Caco-2 (cell line): Measurements from ENCODE around the gene QPRT. TPM values are rescaled to one million over a fixed set of nuclear protein-coding genes. Genes with fewer than 3 reads are reported as not detected.

Experiments
- BruUV-seq: library from RNA; stranded (reverse); fragments of 400-500 nt; replicated peaks from 2 replicates; lab custom pipeline; 2021; lab: Mats Ljungman, UMichigan
- CTCF ChIA-PET: fragments of 300-600 bp; sonication (Branson Sonifier 250); formaldehyde crosslinking; loops from one replicate; lab custom pipeline; 2022; ENCODE audit warnings: antibody characterized with exemption; lab: Charles Lee
- POLR2A ChIA-PET: fragments of 300-600 bp; sonication (Branson Sonifier 250); formaldehyde crosslinking; loops from one replicate; lab custom pipeline; 2022; ENCODE audit warnings: antibody characterized with exemption; lab: Charles Lee
- DNase-seq, 2 experiments: peaks; one replicate each; pipeline versions ENCODE4 v3.0.0 to v3.0.0-alpha.2; 2020 to 2022
- H3K27me3 ChIP-seq: replicated peaks from 2 replicates; pipeline ENCODE4 v1.6.0; 2011; ENCODE audit warnings: low read length; ENCODE audit not compliant: control insufficient read depth, insufficient read depth
- H3K36me3 ChIP-seq: 2 replicates; pipeline ENCODE4 v1.5.1; 2011; ENCODE audit warnings: low read length; ENCODE audit not compliant: control insufficient read depth, insufficient read depth
- H3K4me1 ChIP-seq: fragments of 250-450 bp; sonication (Bioruptor Pico); 2 replicates; pipeline ENCODE4 v1.5.1; 2020; ENCODE audit warnings: mild to moderate bottlenecking
- H3K4me3 ChIP-seq: 2 replicates; pipeline ENCODE4 v1.5.1; 2011; ENCODE audit warnings: low read depth, mild to moderate bottlenecking, control low read depth, low read length
- H3K9me3 ChIP-seq: fragments of 250-450 bp; sonication (Bioruptor Pico); 2 replicates; pipeline ENCODE4 v1.5.1; 2020; ENCODE audit warnings: mild to moderate bottlenecking, moderate library complexity
- H3K27ac Mint-ChIP-seq: one replicate; pipeline ENCODE4 v1.8.0; 2022; ENCODE audit warnings: mixed read lengths; ENCODE audit not compliant: unreplicated experiment
- H3K27me3 Mint-ChIP-seq: one replicate; pipeline ENCODE4 v1.8.0; 2022; ENCODE audit warnings: mixed read lengths; ENCODE audit not compliant: insufficient read depth, unreplicated experiment
- H3K36me3 Mint-ChIP-seq: one replicate; pipeline ENCODE4 v1.8.0; 2022; ENCODE audit warnings: mild to moderate bottlenecking, mixed read lengths; ENCODE audit not compliant: insufficient read depth, unreplicated experiment
- H3K4me1 Mint-ChIP-seq: one replicate; pipeline ENCODE4 v1.8.0; 2022; ENCODE audit warnings: low read depth, mixed read lengths; ENCODE audit not compliant: unreplicated experiment
- H3K4me3 Mint-ChIP-seq: one replicate; pipeline ENCODE4 v1.8.0; 2022; ENCODE audit warnings: mild to moderate bottlenecking, moderate library complexity, mixed read lengths; ENCODE audit not compliant: unreplicated experiment
- H3K9me3 Mint-ChIP-seq: one replicate; pipeline ENCODE4 v1.8.0; 2022; ENCODE audit warnings: mixed read lengths; ENCODE audit not compliant: unreplicated experiment
- CTCF ChIP-seq, 2 experiments: fragments of 200-600 bp in 1 of 2; IDR thresholded peaks; 1 replicate in 1 of 2; 2 replicates in 1 of 2; pipeline versions ENCODE4 v1.5.1 to v1.8.0; 2011 to 2022; ENCODE audit warnings: antibody characterized with exemption in 1 of 2, control low read depth in 1 of 2, inconsistent platforms in 1 of 2, low read depth in 1 of 2, low read length in 1 of 2, mild to moderate bottlenecking in 1 of 2, moderate library complexity in 1 of 2; ENCODE audit not compliant: insufficient read depth in 1 of 2, severe bottlenecking in 1 of 2, unreplicated experiment in 1 of 2
- intact Hi-C: fragments of 100-400 bp; cut with micrococcal nuclease; formaldehyde crosslinking; loops from one replicate; pipeline ENCODE4 v1.10.0; 2022; ENCODE audit not compliant: unreplicated experiment
- total RNA-seq: library from RNA; stranded (reverse); gene quantifications from 2 replicates; pipeline ENCODE4 v1.2.3, GENCODE V29; 2022

Gene QPRT
- total RNA-seq, 1 experiment from 2014 or later, result 178 TPM

GRCh38 chr16:29644973-29645693 is 33.8 kb upstream of the QPRT start:
- Histone ChIP-seq H3K4me3 (no peak overlapping the region), H3K27me3 (no peaks in the 10 kb centered on the region), H3K36me3 (no peaks in the 10 kb centered on the region), H3K4me1 (peaks cover 8% of the 10 kb centered on the region; the same call in 1 of the 2 replicates), H3K9me3 (no peaks in the 10 kb centered on the region)
- Mint-ChIP-seq H3K27ac (no peak overlapping the region), H3K4me3 (no peak overlapping the region), H3K9me3 (no peaks in the 10 kb centered on the region), H3K27me3 (no peaks in the 10 kb centered on the region), H3K4me1 (peaks cover 7% of the 10 kb centered on the region), H3K36me3 (no peaks in the 10 kb centered on the region)
- DNase-seq, result no peak
- ChIA-PET CTCF (no interaction called here), POLR2A (no interaction called here)
- TF ChIP-seq CTCF (IDR thresholded peaks at IDR 0.05; ENCODE audit: insufficient read depth in 1 of 2, low read depth in 1 of 2, low read length in 1 of 2, severe bottlenecking in 1 of 2, unreplicated experiment in 1 of 2), result no peak
- intact Hi-C loops, result loop anchor here (2.0 kb wide), 1 partner anchor 32 kb away; no protein-coding TSS in a partner anchor
- no TSS peak for BruUV-seq

- Mint-ChIP-seq H3K4me3 (no peak overlapping the region), H3K4me1 (peaks cover 7% of the 10 kb centered on the region), H3K9me3 (no peaks in the 10 kb centered on the region), H3K27ac (no peak overlapping the region), H3K36me3 (no peaks in the 10 kb centered on the region), H3K27me3 (no peaks in the 10 kb centered on the region)
- peaks cover 8% of the 10 kb centered on the region; the same call in 1 of the 2 replicates for H3K4me1 ChIP-seq
- TF ChIP-seq CTCF (IDR thresholded peaks at IDR 0.05; ENCODE audit: insufficient read depth in 1 of 2, low read depth in 1 of 2, low read length in 1 of 2, severe bottlenecking in 1 of 2, unreplicated experiment in 1 of 2), result no peak
- H3K36me3 ChIP-seq, result no peaks in the 10 kb centered on the region
- no peaks in the 10 kb centered on the region for H3K9me3 ChIP-seq
- ChIA-PET CTCF (no interaction called here), POLR2A (no interaction called here)
- no peak overlapping the region for H3K4me3 ChIP-seq
- DNase-seq, result peak; percentile 62 to 72
- intact Hi-C loops, result loop anchor here (2.0 kb wide), 1 partner anchor 31 kb away; no protein-coding TSS in a partner anchor
- H3K27me3 ChIP-seq, result no peaks in the 10 kb centered on the region
- no TSS peak for BruUV-seq
These were observed 33.2 kb upstream of the QPRT start for GRCh38 chr16:29645694-29646187.

- POLR2A ChIA-PET, result interaction anchor here (1.2 kb wide), 1 partner anchor 29 kb away, joined by 8 read pairs; no protein-coding TSS in a partner anchor
These were observed 32.0 kb upstream of the QPRT start for GRCh38 chr16:29646947-29647346.

More at GRCh38 chr16:29646947-29647346, 32.0 kb upstream of the QPRT start:
- no peak overlapping the region for H3K4me3 ChIP-seq
- peaks cover 14% of the 10 kb centered on the region for H3K4me1 ChIP-seq
- H3K27ac Mint-ChIP-seq, result no peak overlapping the region
- H3K36me3 ChIP-seq, result no peaks in the 10 kb centered on the region
- H3K4me3 Mint-ChIP-seq, result no peak overlapping the region
- no peaks in the 10 kb centered on the region for H3K27me3 ChIP-seq
- H3K36me3 Mint-ChIP-seq, result no peaks in the 10 kb centered on the region
- no peak for TF ChIP-seq CTCF (IDR thresholded peaks at IDR 0.05; ENCODE audit: insufficient read depth in 1 of 2, low read depth in 1 of 2, low read length in 1 of 2, severe bottlenecking in 1 of 2, unreplicated experiment in 1 of 2)
- H3K27me3 Mint-ChIP-seq, result no peaks in the 10 kb centered on the region
- no peaks in the 10 kb centered on the region for H3K9me3 ChIP-seq
- no TSS peak for BruUV-seq
- peaks cover 7% of the 10 kb centered on the region for H3K4me1 Mint-ChIP-seq
- intact Hi-C loops, result no loop called here
- DNase-seq, result no peak
- CTCF ChIA-PET, result no interaction called here
- H3K9me3 Mint-ChIP-seq, result no peaks in the 10 kb centered on the region
